ENCODE data around the gene FRAT2. TPM values are rescaled to one million over a fixed set of nuclear protein-coding genes. Genes with fewer than 3 reads are reported as not detected.

The FRAT2 gene
- total and polyA plus RNA-seq, 2 donors (not counting 3 experiments of a cell fraction or from before 2014, with no cell fraction given): 6.6 to 11.3 TPM

GRCh38 chr10:97300980-97301379 lies 33.5 kb downstream of the FRAT2 start:
- Histone ChIP-seq H3K27ac (ENCODE audit: insufficient read depth, low read depth, low read length) (no peak overlapping the region), H3K4me3 (replicated peaks in 1 of 3; ENCODE audit: insufficient read depth in 1 of 3, low read depth in 1 of 3, low read length in 3 of 3) (no peak overlapping the region), H2AFZ (ENCODE audit: low read depth, low read length) (no peak overlapping the region), H3K4me1 (ENCODE audit: control insufficient read depth, extremely low read depth, insufficient read depth, low read length) (no peaks in the 10 kb centered on the region), H3K9me3 (replicated peaks; ENCODE audit: control insufficient read depth, insufficient read depth, low read length) (no peaks in the 10 kb centered on the region), H3K27me3 (ENCODE audit: control insufficient read depth in 2 of 2, insufficient read depth in 2 of 2, low read length in 2 of 2) (no peaks in the 10 kb centered on the region), H3K79me2 (ENCODE audit: control insufficient read depth, insufficient read depth, low read length) (no peaks in the 10 kb centered on the region), H3K9ac (replicated peaks; ENCODE audit: extremely low read depth, insufficient read depth, low read length) (no peak overlapping the region), H3K4me2 (ENCODE audit: insufficient read depth, low read length) (no peak overlapping the region), H3K36me3 (ENCODE audit: control insufficient read depth in 2 of 2, extremely low read depth in 1 of 2, insufficient read depth in 2 of 2, low read length in 2 of 2) (no peaks in the 10 kb centered on the region), H3K9me1 (replicated peaks; ENCODE audit: control insufficient read depth, extremely low read depth, insufficient read depth, low read length) (no peaks in the 10 kb centered on the region), H4K20me1 (replicated peaks; ENCODE audit: control insufficient read depth, extremely low read depth, insufficient read depth, low read length) (no peaks in the 10 kb centered on the region)
- dilution Hi-C loops (cut with MboI; ENCODE audit: extremely low pct_ligation_motif_present, low sequenced_read_pairs): no loop called here
- no peak for DNase-seq (ENCODE audit: low read depth, low spot score)
- ChIA-PET POLR2A (no interaction called here), CTCF (interaction anchor here (0.6 kb wide), 1 partner anchor 192 kb away, joined by 4 read pairs; no protein-coding TSS in a partner anchor)
- FAIRE-seq: no peak
- TF ChIP-seq GATA2 (IDR thresholded peaks at IDR 0.05; ENCODE audit: insufficient read depth, insufficient read length, low read depth, low read length): no peak
- TF ChIP-seq, protein P1, sequence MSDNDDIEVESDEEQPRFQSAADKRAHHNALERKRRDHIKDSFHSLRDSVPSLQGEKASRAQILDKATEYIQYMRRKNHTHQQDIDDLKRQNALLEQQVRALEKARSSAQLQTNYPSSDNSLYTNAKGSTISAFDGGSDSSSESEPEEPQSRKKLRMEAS (IDR thresholded peaks at IDR 0.05; ENCODE audit: insufficient read depth, insufficient read length): no peak
- no peak for TF ChIP-seq JUN (IDR thresholded peaks at IDR 0.05; ENCODE audit: borderline replicate concordance, insufficient read depth, insufficient read length, low read depth)
- TF ChIP-seq POLR2AphosphoS5 (IDR thresholded peaks at IDR 0.05; ENCODE audit: insufficient read depth, low read depth, low read length): no peak
- TF ChIP-seq EZH2 (IDR thresholded peaks at IDR 0.05; ENCODE audit: borderline replicate concordance, low read depth, low read length, severe bottlenecking): no peak
- no peak for TF ChIP-seq CTCF (IDR thresholded peaks at IDR 0.05; ENCODE audit: extremely low read depth in 1 of 2, insufficient read depth in 1 of 2, low read depth in 1 of 2, low read length in 2 of 2)
- no peak for TF ChIP-seq POLR2A (IDR thresholded peaks at IDR 0.05; ENCODE audit: low read depth, low read length)
- intact Hi-C loops (cut with micrococcal nuclease): no loop called here
- BruUV-seq (replicated peaks): no TSS peak

All from endothelial cell of umbilical vein (primary cell).